GM18520 (cell line): Measurements from ENCODE around the gene GUF1.

ENCODE experiments used
- ATAC-seq: cut with Tn5 transposase; IDR thresholded peaks from one replicate; pipeline ENCODE4 v1.9.1; 2021; ENCODE audit not compliant: unreplicated experiment

The GUF1 gene

DNA sequence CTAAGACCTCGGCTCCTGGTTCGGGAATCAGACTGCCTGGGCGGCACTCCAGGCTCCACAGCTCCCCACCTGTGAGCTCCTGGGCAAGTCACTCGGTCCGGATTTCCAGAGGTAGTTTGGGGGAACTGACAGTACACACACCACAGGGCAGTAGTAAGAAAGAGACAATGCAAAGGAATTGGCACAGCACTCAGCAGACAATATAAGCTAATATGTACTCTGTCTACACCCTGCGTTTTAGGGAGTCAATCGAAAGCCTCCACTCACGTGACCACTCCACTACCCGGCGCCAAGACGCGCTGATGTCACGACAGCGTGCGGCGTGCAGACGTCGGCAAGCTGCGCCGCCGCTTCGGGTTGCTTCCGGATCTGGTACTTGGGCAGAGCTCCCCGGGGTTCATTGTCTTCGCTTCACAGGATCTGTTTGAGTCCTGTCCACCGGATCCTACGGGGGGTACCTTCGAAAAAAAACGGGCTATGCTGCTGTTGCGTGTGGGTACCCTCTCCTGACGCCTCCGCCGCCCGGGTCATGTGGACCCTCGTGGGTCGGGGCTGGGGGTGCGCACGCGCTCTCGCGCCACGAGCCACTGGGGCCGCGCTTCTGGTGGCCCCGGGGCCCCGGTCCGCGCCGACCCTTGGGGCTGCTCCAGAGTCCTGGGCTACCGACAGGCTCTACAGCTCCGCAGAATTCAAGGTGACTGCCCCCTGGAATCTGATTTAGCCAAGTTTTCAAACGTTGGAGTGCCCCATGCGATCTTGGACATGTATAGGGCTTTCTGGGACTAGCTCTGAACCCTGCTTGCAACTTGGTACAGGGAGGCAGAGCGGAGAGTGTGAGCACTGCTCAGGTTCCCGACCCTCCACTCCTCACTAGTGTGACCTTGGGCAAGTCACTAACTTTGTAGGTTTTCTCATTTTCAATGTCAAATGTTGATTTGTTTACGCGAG, at the start of gene GUF1:
Gene GUF1, plus strand, starts transcription at position 327 of the 948 bp plus-strand sequence. Its CDS starts 203 bp downstream, at position 530.
- ATAC-seq = peak; percentile 95

GRCh38 chr4:44629280-44629866, 48.8 kb upstream of the GUF1 start:
- peak; percentile 93 for ATAC-seq

DNA sequence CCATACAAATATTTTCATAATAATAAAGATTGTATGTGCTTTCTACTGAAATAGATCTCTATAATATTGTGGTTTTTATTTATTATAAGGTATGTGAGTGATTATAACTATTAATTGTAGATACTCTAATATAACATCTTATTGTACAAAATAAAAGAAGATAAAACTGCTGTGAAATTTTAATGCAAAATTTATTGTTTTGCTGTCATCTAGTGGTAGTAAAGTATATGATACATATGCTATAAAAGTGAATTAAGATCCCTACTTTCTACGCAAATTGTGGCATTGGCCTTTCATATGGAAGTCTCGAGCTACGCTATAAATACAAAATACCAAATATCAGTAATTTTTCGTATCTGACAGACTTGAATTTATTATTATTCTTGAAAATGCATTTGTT, 46.1 kb upstream of the GUF1 start:
- ATAC-seq = no peak

GRCh38 chr4:44632733-44633132, 45.5 kb upstream of the GUF1 start:
- ATAC-seq = no peak

- no peak for ATAC-seq
Observed at GRCh38 chr4:44638091-44638490, 40.1 kb upstream of the GUF1 start.

DNA sequence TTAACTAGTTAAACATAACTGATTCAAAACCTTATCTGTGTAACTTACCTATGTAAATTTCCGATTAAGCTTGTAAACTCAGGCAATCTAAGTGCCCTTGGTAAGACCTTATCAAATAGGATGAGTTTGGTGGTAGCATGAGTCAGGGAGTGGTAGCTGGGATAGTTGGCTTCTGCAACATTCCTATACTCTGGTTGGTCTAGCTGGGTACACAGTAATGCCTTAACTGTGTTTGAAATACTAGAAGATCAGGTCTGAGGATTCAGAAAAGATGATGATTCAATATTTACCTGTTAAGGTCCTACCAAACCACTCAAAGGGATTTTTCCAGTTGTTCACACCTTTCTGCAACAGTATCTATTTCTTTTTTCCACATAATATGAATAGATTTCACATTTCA, 32.1 kb upstream of the GUF1 start:
- no peak for ATAC-seq

DNA sequence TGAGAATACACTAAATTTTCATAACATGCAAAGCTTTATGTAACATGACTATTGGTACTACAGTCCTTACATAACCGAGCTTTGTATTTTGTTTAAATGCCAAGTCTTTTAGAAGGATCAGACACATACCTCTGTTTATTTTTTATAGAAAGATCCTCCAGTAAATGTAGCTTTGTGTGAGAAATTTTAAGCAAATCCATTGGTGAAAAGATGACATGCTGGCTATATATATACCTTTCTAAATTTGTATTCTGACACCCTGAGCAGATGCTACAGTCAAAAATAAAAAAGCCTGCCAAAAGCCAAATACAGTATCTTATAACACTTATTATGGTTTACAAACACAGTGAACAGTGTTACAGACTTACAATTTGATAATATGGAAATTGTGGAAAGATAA, 26.8 kb upstream of the GUF1 start, which contains the start of gene YIPF7:
Gene YIPF7, minus strand, starts transcription at position 201 of the 400 bp plus-strand sequence. CDS start 1,525 bp downstream, outside the sequence.
- no peak for ATAC-seq

GRCh38 chr4:44652002-44652401, 26.2 kb upstream of the GUF1 start:
- no peak for ATAC-seq

- ATAC-seq = no peak
Observed at GRCh38 chr4:44660396-44660795, 17.8 kb upstream of the GUF1 start.

DNA sequence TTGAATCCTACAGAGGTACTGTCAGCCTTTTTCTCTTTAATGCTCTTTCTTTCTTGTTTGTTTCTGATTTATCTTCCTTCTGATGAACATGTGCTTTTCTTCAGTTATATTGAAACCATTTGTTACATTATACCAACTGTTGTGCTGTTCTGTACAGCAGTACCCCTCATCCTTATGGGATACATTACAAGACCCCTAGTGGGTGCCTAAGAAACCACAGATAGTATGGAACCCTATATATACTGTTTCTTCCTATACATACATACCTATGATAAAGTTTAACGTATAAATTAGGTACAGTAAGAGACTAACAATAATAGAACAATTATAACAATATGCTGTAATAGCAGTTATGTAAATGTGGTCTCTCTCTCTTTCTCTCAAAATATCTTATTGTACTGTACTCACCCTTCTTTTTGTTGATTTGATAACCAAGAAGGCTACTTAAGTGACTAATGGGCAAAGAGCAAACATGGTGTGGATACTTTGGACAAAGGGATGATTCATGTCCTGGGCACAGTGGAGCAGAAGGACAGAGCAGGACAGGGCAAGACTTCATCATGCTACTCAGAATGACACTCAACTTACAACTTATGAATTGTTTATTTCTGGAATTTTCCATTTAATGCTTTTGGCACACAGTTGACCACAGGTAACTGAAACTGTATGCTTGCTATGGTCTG, 16.1 kb upstream of the GUF1 start:
- no peak for ATAC-seq

DNA sequence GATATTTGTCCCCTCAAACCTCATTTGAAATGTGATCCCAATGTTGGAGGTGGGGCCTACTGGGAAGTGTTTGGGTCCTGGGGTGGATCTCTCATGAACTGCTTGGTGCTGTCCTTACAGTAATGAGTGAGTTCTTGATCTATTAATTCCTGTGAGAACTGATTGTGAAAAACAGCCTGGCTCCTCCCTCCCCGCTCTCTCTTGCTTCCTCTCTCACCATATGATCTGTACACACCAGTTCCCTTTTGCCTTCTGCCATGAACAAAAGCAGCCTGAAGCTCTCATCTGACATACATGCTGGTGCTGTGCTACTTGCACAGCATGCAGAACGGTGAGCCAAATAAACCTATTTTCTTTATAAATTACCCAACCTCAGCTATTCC, 15.6 kb upstream of the GUF1 start:
- ATAC-seq = no peak

GRCh38 chr4:44663539-44664263, 14.5 kb upstream of the GUF1 start:
- no peak for ATAC-seq

- no peak for ATAC-seq
Observed at GRCh38 chr4:44668526-44668925, 9.7 kb upstream of the GUF1 start.

- ATAC-seq = no peak
Observed at GRCh38 chr4:44670506-44671199, 7.6 kb upstream of the GUF1 start.

GRCh38 chr4:44671636-44672035, 6.6 kb upstream of the GUF1 start:
- ATAC-seq = no peak

- no peak for ATAC-seq
Observed at GRCh38 chr4:44674471-44674870, 3.7 kb upstream of the GUF1 start.

DNA sequence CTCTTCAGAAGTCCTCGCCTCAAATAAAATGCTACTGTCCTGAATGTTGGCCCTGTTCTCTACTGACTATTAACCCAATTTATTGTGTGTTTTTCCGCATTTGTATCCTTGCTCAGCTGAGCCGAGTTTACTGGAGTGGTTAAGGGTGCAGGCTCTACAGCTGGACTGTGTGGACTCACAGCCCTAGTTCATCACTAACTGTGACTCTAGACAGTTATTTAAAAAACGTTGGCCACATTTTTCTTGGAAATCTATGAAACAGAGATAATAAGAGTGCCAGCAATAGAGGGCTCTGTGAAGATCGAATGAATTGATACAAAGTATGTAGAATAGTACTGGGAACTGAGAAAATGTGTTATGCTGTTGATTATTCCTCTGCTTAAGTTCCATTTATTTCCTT, 2.9 kb upstream of the GUF1 start:
- ATAC-seq = no peak

DNA sequence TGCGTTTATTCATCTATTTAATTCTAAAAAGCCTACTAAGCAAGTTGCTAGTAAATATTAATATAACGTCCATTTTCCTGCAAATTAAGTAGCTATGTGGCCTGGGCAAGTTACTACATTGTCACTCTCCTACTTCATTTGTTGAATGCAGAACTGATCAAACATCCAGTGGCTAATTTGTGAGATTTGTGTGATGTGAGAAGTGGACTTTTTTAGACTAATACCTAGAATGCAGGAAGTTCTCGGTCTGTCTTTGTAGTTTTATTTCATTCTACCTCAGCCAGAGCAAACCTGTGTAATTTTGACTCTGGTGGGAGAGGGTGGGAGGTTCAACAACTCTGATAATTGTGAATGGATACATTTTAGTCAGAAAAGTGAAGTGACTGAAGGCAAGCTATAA, 840 bp downstream of the GUF1 start:
- ATAC-seq = no peak

DNA sequence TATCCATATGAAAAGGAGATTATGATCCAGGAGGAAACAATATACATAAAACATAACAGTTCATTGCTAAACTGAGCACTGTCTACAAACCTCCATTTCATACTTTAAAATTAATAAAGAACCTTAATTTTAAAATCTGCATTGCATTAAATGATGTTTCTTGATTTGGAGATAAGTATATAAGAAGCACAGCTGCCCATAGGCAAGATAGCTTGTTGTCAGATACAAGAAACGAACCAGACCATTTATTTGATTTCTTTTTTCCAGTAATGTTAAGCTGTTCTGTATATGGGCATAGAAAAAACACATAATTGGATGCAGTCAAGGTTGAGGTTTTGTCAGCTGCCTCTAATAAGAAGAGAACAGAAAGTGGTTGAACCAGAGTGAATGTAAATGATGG, 6.4 kb downstream of the GUF1 start:
- no peak for ATAC-seq

- ATAC-seq = no peak
Observed at GRCh38 chr4:44700427-44700826, 22.2 kb downstream of the GUF1 start.
